Cerebellar nuclear complex (tissue), 1 donor: ENCODE measurements around the gene ARSJ.
"Not testable (repeated sequence)": the region's sequence is repeated elsewhere in the genome, so short reads cannot be mapped to it uniquely, and the experiment has no call there.

Source experiments
- DNase-seq, 2 experiments: peaks; one replicate each; lab custom pipeline; 2025; lab: John Stamatoyannopoulos, UW

ARSJ gene

DNA sequence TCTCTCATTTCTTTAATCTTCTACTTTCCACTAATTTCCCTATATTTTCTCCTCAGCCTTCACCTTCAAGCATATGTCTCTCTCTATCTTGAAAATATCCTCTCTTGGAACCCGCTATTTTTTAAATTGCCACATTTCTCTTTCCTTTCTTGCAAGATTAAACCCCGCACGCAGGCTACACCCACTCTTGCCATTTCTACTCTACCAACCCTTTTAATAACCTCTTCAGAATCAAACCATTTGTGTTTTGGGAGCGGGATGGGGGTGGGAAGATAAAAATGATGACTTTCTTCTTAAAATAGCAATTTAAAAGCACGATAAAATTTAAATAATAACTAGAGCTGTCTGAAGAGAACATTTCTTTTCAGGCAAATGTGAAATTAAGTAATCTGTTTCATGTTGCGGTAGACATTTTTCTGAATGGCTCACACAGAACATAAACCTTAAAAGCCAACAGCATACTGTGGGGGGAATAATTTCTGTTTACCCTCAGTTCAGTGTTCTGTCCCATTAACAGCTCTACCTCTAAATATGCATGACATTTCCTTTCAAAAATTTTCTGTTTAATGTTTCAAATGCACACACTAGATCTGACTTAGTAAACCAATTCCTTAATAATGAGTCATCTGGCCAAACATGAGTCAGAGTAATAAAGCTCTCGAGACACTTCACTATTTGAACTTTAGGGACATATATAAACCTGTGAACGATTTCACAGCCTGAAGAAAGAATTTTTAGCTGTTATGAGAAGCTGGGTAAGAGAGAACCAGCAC lies 20.5 kb downstream of the ARSJ start:
- DNase-seq: no peak

DNA sequence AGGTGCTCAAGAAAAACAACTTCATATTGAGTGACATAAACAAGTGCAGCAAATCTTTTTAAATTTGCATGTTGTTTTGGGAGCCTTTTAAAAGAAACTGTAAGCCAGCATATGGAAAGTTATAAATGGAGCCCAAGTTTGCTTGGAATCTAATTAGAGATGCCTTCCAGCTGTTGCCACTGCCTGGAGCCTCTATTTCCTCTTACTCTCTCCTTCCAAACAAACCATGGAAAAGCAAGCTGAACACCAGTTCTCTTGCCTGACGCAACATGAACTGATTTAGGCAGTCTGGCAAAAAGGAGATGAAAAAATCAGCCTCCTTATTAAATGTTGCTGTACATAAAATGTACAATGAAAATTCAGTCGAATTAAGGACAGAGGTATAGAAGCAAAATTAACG lies 21.5 kb downstream of the ARSJ start:
- no peak for DNase-seq

DNA sequence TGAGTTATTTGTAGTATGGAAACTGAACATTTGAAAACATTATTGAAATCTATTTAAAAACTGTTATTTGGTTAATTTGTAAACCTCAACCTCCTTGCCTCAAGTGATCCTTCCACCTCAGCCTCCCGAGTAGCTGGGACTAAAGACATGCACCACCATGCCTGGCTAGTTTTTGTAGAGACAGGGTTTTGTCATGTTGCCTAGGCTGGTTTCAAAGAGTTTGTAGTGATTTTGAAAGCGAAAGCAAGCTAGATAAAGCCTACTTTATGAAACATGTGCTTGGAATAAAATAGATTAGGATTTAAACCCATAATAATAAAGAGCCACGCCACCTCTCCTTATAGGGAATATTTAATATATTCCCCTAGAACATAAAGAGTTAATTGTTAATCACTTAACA lies 23.5 kb downstream of the ARSJ start:
- no peak for DNase-seq

DNA sequence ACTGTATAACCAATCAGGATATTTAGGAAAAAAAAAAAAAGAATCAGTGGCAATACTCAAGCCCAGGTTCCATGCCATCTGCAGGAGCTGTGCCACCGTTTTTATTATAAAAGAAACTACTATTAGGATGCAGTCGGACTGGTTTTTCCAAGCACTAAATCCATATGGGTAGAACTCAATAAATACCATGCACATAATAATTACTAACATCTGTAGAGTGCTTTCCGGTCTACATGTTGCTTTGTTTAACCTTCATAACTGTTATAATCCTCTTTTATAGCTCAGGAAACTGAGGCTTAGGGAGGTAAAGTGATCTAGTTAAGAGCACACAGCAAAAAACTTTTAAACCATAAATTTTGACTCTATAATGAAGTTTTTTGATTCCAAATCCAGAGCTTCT lies 24.0 kb downstream of the ARSJ start:
- DNase-seq: no peak

DNA sequence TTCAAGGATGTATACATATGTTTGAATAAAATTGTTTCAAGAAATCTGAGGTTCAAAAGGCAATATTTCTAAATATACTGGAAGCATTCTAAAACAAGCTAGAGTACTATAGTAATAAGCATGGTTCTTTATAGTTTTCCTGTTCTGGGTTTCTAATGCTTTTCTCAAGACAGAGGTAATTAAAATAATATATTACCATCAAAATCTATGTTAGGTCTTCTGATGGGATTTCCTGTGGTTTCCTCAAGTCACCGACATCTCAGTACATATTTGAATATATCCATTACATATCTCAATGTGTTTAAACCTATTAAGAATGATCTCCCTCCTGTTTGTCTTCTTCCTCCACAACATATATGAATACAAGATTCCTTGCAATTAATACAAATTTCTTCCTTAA lies 25.6 kb downstream of the ARSJ start:
- DNase-seq: no peak

DNA sequence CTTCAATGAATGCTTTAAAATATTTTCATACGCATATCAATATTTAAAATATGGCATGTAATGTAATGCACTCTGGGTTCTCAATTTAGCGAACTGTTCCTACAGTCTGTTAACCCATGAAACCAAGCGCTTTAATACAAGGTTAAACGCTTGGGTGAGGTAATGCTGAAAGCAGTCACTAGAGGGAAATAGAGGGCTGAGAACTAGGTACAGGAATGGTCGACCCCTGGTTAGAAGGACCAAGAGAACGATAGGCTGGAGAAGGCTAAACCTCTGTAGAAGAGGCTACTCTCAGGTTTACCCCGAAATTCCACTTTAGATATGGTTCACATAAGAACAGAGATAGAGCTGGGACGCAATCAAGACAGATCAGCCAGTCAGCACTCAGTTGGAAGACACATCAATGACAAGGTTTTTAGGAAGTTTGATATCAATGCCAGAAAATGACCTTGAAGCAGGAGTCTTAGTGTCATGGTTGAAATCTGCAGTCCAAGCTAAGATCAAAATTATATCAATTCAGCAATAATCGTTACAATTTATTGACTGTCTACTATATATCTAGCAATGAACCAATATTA lies 26.9 kb downstream of the ARSJ start:
- DNase-seq: no peak

DNA sequence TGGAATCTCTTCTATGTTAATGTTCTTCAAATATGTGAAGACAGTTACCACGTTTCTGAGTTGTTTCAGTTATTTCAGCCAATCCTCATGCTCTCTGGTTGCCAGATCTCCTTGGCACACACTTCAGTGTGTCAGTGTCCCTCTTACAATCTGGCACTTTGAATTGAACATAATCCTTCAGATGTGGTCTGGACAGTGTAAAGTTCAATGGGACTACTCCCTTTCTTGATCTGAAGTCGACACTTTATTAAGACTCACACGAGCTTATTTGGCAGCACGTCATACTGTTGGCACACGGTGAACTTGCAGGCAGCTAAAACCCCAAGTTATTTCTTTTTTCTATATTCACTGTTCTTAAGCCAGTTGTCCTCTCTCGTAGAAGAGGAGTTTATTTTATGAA lies 28.2 kb downstream of the ARSJ start:
- DNase-seq: peak in 1 of 2 experiments; percentile 49

DNA sequence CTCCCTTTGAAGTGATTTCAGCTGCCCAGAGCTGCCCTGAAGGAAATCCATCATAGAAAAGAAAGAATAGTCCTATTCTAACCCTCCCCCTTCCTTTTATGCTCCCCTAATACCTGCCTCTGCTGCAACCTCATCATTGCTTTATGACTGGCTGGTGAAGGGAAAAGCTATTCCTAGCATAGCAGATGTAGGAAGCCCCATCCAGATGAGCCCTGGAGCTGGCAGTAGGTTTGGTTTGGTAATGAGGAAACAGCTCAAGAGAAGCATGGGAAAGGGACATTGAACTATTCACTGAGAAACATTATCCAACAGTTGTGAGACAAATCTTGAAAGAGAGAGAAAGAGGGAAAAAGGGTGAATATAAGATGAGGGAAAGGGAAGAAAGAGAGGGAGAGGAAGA lies 29.2 kb downstream of the ARSJ start:
- DNase-seq: no peak

DNA sequence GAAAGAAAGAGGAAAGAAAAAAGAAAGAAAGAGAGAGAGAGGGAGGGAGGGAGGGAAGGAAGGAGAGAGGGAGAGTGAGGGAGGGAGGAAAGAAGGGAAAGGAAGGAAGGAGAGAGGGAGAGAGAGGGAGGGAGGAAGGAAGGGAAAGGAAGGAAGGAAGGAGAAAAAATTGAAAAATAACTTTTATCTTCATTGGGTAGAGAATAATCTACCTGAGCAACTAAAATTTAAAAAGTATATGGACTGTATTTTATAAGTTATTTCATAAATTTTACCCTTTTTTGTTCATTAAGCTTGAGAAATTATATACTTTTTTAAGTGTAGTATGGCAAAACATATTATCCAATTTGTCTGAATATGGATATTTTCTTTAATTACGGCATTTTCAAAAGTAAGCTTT lies 32.0 kb downstream of the ARSJ start:
- no peak for DNase-seq

DNA sequence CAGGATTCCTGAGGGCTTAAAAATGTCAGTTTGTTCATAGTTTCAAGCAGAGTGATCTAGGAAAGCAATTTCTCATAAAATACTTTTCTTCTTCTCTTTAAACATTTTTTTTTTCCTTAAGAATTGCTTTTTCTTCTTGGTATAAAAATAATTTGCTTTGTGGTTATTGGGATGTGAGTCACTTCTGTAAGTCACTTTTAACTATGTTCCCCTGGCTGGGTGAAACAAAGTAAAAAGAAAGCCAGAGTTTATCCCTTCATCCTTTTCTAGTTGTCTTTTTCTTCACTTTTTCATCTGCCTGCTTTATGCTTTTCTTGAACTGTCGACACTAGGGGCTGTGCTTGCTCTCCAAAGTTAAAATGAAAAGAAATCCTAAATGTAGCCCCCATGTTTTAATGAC lies 33.5 kb downstream of the ARSJ start:
- DNase-seq: no peak

DNA sequence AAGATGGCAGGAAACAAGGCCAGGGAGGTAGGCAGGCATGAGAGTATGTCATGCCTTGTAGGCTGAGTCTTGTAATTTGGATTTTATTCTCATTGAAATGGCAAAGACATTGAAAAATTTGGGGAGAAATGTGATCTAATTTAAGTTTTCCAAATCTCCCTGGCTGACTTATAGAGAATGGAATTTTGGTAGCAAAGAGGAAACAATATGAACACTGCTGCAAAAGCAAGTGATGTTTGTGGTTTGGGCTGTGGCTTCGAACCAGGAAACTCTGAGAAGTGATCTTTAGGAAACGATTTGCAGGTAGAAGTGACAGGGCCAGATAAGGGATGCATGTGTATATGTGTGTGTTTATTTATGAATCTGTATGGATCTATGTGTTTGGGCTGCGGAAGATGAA lies 35.6 kb downstream of the ARSJ start:
- no peak for DNase-seq

DNA sequence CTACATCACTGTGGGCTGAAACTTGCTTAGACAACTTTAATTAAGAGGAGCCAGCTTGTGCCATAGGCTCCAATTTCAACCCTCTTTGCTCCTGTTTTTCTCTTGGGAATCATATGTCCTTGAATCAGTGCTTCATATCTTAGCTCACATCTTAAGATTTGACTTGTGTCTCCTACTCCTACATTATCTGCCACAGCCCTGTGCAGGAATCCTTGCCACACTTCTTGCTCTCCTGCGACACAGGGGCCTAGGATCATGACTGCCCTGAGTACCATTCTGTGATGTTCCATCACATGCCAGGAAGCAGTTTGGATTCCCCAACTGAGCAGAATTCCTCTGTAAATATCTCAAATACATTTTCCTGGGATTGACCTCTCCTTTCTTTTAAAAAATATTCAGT lies 36.4 kb downstream of the ARSJ start:
- no peak for DNase-seq

DNA sequence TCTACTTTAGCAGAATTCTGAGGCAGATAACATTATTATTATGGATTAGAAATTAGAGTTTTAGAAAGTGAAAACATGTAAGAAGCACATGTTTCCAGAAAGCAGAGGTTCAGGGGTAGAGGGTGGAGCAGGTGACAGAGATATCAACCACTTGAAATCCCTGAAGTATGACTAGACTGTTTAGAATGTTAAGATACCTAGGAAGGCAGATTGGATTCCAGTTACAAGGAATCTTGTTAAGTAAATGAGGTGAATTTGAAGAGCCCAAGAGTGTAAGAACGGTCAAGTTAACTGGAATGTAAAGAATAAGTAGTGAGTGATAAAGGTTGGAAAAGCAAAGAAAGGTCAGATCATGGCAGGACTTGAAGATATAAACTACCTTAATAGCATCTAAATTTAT lies 37.6 kb downstream of the ARSJ start:
- no peak for DNase-seq

DNA sequence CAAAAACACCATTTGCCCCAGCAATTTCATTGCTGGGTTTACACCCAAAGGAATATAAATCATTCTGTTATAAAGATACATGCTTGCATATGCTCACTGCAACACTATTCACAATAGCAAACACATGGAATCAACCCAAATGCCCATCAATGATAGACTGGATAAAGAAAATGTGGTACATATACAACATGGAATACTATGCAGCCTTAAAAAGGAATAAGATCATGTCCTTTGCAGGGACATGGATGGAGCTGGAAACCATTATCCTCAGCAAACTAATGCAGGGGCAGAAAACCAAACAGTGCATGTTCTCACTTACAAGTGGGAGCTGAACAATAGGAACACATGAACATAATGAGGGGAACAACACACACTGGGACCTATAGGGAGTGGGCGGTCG lies 39.3 kb downstream of the ARSJ start:
- DNase-seq: not testable (repeated sequence)

DNA sequence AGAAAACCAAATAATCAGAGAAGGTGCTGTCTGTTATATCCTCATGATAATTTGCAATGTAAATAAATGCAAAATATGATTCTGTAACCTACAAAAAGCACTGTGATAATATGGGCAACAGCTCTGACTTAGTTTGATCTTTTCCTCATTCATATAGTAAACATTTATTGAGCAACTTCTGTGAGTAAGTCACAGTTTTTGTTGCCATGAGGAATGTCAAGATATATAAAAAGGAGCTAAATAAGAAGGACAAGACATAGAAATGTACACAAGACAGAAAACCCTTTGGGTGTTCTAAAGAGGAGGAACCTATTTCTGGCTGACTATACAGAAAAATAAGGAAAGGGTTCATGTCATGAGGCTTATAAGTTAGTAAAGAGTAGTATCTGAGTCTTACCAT lies 44.3 kb downstream of the ARSJ start:
- DNase-seq: no peak

DNA sequence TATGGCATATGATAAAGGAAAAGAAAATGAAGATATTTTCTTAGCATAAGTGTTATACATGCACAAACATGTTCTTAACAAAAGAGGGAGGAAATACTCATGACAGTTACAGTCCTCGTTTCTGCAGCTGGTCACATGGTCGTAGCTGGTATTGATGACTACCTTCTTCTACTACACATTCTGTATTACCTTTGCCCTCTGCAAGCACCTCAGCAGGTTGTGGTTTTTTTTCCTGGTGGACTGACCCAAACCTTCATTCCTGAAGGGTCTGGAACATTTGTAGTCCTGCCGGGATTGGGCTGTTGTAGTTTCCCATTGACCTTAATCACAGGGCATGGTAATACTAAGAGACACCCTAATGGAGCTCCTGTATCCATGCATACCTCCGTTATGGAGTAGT lies 54.7 kb downstream of the ARSJ start:
- DNase-seq: not testable (repeated sequence)

DNA sequence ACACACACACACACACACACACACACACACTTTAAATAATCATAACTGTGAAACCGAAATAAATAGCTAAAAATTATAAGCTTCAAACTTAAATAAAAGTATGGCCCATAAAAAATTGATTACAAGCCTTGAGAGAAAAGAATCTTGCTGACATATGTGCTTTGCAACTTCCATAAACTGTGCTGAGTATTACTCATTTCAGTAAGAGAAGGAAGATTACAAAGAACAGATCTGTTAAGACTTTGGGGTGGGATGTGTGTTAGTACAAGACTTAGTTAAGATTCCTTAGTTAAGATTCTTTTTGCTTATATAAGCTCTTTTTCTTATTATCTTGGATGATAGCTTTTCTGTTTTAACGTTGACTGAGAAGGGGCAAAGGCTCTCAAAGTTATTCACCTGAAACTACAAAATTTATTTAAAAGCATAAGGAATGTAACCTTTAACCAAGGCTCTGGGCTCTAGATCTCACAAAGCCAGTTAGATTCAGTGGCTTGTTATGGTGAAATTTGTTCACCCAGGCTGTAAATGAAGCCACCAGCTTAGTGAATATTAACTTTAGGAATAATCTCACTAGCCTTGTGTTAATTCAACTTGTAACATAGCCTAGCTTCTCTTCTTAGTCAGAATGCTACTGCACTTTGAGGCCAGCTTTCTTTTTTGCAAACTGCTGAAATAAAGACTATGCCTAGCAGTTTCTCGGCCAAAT lies 58.2 kb downstream of the ARSJ start:
- DNase-seq: no peak

DNA sequence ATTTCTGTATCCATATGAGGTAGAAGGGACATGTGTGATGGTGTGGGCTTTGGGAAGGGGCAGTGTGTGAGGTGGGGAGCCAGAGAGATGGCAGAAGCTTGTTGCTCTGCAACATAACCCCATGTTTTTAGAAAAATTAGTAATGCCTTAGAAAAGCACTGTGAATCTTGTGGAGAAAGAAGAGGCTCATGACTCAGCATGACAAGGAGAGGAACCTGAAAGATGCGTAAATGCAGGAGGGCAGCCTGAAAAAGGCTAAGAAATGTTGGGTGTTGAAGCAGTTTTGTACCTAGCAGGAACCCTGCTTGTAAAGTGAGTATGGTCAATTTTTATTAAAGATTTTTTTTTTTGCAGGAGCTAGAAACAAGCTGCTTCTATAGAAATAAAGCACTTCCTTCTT lies 59.8 kb downstream of the ARSJ start:
- DNase-seq: no peak

DNA sequence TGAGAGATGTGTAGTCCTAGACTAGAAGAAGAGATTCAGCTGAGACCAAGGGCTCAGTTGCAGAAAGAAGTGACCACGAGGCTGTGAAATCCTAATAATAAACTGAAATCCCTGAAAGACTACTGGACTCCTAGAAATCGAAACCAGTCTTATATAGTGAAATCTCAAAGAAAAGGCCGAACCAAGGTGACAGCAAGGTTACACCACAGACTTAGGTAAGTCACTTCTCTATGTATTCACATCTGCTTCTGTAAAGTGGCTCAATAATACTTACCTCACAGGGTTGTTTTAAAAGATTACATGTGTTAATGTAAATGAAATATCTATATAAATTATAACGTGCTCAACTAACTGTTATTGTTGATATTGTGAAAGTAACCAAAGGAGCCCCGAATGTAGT lies 60.3 kb downstream of the ARSJ start:
- no peak for DNase-seq

DNA sequence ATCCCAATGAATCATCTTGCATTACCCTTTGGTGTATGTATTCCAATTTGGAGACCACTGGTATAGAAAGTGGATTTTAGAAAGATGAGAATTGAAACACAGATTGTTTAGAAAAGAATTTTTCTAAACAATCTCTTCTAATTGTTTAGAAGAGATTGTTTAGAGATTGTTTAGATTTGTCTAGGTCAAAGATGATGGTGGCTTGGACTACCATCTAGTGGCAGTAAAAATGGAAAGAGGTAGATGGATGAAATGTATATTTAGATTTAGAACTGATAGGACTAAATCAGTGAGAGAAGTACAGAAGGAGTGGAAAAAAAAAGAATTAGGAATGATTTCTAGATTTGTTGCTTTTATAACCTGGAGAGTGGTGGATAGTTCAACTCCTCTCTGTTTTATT lies 70.6 kb downstream of the ARSJ start:
- no peak for DNase-seq

DNA sequence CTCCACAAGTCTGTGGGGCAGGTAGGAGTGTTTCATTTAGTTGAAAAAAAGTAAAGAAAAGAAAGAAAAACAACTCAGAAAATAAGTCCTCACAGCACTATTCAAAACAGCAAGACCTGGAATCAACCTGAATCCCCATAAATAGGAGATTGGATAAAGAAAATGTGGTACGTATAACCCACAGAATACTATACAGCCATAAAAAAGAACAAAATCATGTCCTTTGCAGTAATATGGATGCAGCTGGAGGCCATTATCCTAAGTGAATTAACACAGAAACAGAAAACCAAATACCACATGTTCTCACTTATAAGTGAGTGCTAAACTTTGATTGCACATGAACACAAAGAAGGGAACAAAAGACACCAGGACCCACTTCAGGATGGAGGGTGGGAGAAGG lies 71.9 kb downstream of the ARSJ start:
- DNase-seq: no peak

DNA sequence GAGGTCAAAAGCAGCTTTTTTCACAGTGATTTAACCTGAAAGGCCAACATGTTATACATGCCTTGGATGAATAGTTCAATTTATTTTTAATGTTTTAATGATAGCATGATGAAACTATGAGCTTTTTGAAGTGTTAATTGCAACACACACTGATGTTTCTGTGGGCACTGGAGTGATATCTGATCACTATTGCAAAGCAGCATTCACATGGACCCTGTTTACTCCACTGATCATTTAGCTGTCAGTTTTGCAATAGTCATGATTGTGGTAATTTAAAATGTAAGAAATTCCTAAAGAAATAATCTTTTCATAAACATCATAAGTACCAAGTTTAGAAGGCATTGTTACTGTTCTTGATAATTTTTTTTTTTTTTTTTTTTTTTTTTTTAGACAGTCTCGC lies 74.1 kb downstream of the ARSJ start:
- no peak for DNase-seq

DNA sequence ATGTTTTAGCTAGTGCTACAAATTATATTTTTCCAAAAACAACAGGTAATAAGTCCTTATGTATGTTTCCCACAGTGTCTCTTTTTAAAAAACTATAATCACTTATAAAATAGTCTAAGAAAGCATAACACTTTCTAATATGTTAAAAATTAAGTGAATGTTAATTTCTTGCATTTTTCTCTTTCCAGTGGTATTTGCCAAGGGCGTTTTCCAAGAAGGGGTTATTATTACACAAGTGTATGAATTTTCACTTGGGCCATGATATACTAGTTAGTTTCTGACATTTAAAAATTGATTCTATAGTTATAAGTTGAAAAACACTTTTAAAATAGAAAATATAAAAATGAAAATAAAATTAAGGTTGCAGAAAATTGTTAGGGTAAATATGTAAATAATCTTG lies 74.6 kb downstream of the ARSJ start:
- no peak for DNase-seq
